ENCODE data around the gene PSMG2. TPM values are rescaled to one million over a fixed set of nuclear protein-coding genes. Genes with fewer than 3 reads are reported as not detected.

Gene PSMG2
- total RNA-seq, 1 experiment from 2014 or later: 78.6 TPM

- Mint-ChIP-seq H3K9me3 (ENCODE audit: low read depth, unreplicated experiment) (no peaks in the 10 kb centered on the region), H3K4me1 (ENCODE audit: low read depth, unreplicated experiment) (no peaks in the 10 kb centered on the region), H3K27ac (ENCODE audit: unreplicated experiment) (no peak overlapping the region), H3K27me3 (ENCODE audit: unreplicated experiment) (peaks cover 20% of the 10 kb centered on the region), H3K36me3 (ENCODE audit: insufficient read depth, unreplicated experiment) (no peaks in the 10 kb centered on the region), H3K4me3 (ENCODE audit: low read depth, unreplicated experiment) (no peak overlapping the region)
- TF ChIP-seq, protein P1, sequence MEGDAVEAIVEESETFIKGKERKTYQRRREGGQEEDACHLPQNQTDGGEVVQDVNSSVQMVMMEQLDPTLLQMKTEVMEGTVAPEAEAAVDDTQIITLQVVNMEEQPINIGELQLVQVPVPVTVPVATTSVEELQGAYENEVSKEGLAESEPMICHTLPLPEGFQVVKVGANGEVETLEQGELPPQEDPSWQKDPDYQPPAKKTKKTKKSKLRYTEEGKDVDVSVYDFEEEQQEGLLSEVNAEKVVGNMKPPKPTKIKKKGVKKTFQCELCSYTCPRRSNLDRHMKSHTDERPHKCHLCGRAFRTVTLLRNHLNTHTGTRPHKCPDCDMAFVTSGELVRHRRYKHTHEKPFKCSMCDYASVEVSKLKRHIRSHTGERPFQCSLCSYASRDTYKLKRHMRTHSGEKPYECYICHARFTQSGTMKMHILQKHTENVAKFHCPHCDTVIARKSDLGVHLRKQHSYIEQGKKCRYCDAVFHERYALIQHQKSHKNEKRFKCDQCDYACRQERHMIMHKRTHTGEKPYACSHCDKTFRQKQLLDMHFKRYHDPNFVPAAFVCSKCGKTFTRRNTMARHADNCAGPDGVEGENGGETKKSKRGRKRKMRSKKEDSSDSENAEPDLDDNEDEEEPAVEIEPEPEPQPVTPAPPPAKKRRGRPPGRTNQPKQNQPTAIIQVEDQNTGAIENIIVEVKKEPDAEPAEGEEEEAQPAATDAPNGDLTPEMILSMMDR (IDR thresholded peaks at IDR 0.05; ENCODE audit: unreplicated experiment): no peak
- CTCF ChIA-PET: no interaction called here
- intact Hi-C loops (cut with micrococcal nuclease; ENCODE audit: unreplicated experiment): no loop called here
- no TSS peak for BruUV-seq (replicated peaks)
- DNase-seq: no peak
Measured at GRCh38 chr18:12750076-12750714, 47.4 kb downstream of the PSMG2 start.

- BruUV-seq (replicated peaks): no TSS peak
- H3K4me1 Mint-ChIP-seq (ENCODE audit: low read depth, unreplicated experiment): no peaks in the 10 kb centered on the region
- no peak overlapping the region for H3K27ac Mint-ChIP-seq (ENCODE audit: unreplicated experiment)
- no peak overlapping the region for H3K4me3 Mint-ChIP-seq (ENCODE audit: low read depth, unreplicated experiment)
- TF ChIP-seq, protein P1 (IDR thresholded peaks at IDR 0.05; ENCODE audit: unreplicated experiment): no peak
- H3K9me3 Mint-ChIP-seq (ENCODE audit: low read depth, unreplicated experiment): no peaks in the 10 kb centered on the region
- CTCF ChIA-PET: no interaction called here
- intact Hi-C loops (cut with micrococcal nuclease; ENCODE audit: unreplicated experiment): no loop called here
- DNase-seq: no peak
- H3K36me3 Mint-ChIP-seq (ENCODE audit: insufficient read depth, unreplicated experiment): no peaks in the 10 kb centered on the region
- H3K27me3 Mint-ChIP-seq (ENCODE audit: unreplicated experiment): peaks cover 20% of the 10 kb centered on the region
Measured at GRCh38 chr18:12750715-12751502, 48.1 kb downstream of the PSMG2 start.

DNA sequence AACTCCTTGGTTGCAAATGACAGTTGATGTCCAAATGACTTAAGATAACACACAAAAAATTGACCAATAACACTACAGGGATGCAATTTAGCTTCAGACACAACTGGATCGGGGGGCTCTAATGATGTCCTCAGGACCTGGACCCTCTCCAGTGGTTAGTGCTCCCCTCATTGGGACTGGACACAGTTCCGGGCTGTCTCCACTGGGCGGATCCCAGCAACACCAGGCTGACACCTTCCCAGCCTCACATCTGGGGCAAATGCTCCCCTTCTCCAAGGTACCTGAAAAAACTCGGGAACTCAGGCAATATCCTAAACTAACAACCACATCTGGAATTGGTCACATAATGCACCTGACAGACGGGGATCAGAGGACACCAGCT, 48.7 kb downstream of the PSMG2 start:
- BruUV-seq (replicated peaks): no TSS peak
- Mint-ChIP-seq H3K4me1 (ENCODE audit: low read depth, unreplicated experiment) (no peaks in the 10 kb centered on the region), H3K4me3 (ENCODE audit: low read depth, unreplicated experiment) (no peak overlapping the region), H3K27ac (ENCODE audit: unreplicated experiment) (no peak overlapping the region), H3K9me3 (ENCODE audit: low read depth, unreplicated experiment) (no peaks in the 10 kb centered on the region), H3K36me3 (ENCODE audit: insufficient read depth, unreplicated experiment) (no peaks in the 10 kb centered on the region), H3K27me3 (ENCODE audit: unreplicated experiment) (peaks cover 20% of the 10 kb centered on the region)
- DNase-seq: no peak
- intact Hi-C loops (cut with micrococcal nuclease; ENCODE audit: unreplicated experiment): no loop called here
- CTCF ChIA-PET: no interaction called here
- TF ChIP-seq, protein P1 (IDR thresholded peaks at IDR 0.05; ENCODE audit: unreplicated experiment): no peak

GRCh38 chr18:12751891-12752290, 49.0 kb downstream of the PSMG2 start:
- Mint-ChIP-seq H3K9me3 (ENCODE audit: low read depth, unreplicated experiment) (no peaks in the 10 kb centered on the region), H3K27ac (ENCODE audit: unreplicated experiment) (no peak overlapping the region), H3K27me3 (ENCODE audit: unreplicated experiment) (peaks cover 20% of the 10 kb centered on the region), H3K4me1 (ENCODE audit: low read depth, unreplicated experiment) (no peaks in the 10 kb centered on the region), H3K36me3 (ENCODE audit: insufficient read depth, unreplicated experiment) (no peaks in the 10 kb centered on the region), H3K4me3 (ENCODE audit: low read depth, unreplicated experiment) (no peak overlapping the region)
- CTCF ChIA-PET: no interaction called here
- intact Hi-C loops (cut with micrococcal nuclease; ENCODE audit: unreplicated experiment): no loop called here
- BruUV-seq (replicated peaks): no TSS peak
- TF ChIP-seq, protein P1 (IDR thresholded peaks at IDR 0.05; ENCODE audit: unreplicated experiment): no peak
- no peak for DNase-seq
